Skin of body (tissue), 2 donors: ENCODE data around the gene TMEM222. TPM values are rescaled to one million over a fixed set of nuclear protein-coding genes. Genes with fewer than 3 reads are reported as not detected.
A peak's percentile ranks its signal among the peaks of the same experiment; 100 is the strongest.

Experiments used
- DNase-seq: peaks from one replicate; lab custom pipeline; 2025; lab: John Stamatoyannopoulos, UW
- total RNA-seq: library from RNA; depleted of rRNA; stranded (reverse); fragments of >200 nt; gene quantifications from one replicate; pipeline ENCODE4 v1.2.3, GENCODE V29; 2014

The TMEM222 gene
- total RNA-seq, 1 donor from 2014 or later, result 14.1 TPM

- no peak for DNase-seq
These were observed 14.8 kb upstream of the TMEM222 start for GRCh38 chr1:27306892-27307761.

DNA sequence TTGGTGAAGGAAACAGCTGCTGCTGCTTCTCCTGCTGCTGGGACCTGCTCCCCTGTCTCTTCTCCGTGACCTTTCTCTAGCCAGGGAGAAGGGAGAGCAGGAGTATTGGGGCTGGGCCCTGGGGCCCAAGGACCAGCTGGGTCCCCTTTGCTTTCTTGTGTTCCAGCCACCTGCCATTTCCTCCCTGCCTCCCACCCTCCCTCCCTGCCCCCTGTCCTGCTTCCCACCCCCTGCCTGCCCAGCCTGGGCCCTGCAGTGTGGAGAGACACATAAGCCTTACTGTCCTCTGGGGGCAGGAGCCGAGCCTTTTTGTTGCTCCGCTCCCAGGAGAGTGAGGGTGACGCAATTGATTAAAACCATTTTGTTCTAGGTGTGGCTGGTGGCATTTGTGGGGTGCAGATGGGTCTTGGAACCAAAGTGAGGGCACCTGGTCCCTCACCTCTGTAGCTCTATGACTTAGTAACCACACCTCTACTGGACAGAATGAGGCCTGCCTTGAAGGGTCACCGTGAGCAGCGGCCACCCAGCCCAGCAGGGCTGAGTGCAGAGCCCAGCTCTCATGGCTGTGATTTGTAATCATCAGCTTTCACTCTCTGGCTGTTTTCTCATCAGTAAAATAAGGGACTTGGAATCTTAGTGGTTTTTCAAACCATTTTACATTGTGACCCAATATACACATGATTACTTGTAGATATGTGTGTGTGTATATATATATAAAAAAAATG, 13.9 kb upstream of the TMEM222 start:
- DNase-seq, result no peak

- no peak for DNase-seq
These were observed 7.8 kb upstream of the TMEM222 start for GRCh38 chr1:27314169-27314568.

- DNase-seq, result no peak
These were observed 7.2 kb upstream of the TMEM222 start for GRCh38 chr1:27314737-27315136.

- DNase-seq, result no peak
These were observed 5.1 kb upstream of the TMEM222 start for GRCh38 chr1:27316860-27317259.

- no peak for DNase-seq
These were observed 3.8 kb upstream of the TMEM222 start for GRCh38 chr1:27318136-27318535.

- DNase-seq, result peak; percentile 16
These were observed 3.4 kb upstream of the TMEM222 start for GRCh38 chr1:27318596-27318995.

DNA sequence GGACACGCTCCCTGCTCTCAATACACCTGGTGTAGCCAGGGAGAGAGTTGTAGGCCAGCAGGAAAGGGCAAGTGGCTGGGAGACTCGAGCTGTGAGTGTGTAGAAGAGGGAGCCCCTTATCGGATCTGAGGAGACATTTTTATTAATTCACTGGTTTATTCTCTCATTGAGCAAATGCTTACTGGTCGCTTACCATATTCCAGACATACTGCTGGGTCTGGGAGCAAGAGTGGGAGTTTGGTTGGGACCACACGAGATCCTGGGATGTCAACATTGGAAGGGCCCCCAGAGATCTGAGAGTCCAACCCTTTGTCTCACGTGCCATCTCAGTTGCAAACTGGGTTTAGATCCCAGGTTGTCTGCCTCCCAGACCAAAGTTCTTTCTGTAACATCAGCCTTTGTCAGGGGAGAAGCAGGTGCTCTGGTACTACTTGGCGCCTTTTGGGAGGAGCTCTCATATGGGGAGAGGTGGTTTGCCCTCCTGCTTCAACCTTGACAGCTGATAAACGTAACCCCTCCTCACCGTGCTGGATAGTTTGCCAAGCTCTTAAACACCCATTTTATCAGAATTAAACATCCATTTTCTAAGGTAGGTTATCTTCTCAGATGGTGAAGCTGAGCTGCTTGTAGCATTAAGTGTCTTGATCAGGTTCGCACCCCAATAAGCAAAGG, 742 bp downstream of the TMEM222 start:
- no peak for DNase-seq

DNA sequence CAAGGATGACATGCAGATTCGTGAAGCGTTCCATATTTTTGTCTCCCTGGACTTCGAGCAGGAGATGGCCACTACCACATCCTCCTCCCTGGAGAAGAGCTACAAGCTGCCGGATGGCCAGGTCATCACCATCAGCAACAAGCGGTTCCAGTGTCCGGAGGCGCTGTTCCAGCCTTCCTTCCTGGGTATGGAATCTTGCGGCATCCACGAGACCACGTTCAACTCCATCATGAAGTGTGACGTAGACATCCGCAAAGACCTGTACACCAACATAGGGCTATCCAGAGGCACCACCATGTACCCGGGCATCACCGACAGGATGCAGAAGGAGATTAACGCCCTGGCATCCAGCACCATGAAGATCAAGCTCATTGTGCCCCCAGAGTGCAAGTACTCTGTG, 3.3 kb downstream of the TMEM222 start:
- DNase-seq, result no peak

DNA sequence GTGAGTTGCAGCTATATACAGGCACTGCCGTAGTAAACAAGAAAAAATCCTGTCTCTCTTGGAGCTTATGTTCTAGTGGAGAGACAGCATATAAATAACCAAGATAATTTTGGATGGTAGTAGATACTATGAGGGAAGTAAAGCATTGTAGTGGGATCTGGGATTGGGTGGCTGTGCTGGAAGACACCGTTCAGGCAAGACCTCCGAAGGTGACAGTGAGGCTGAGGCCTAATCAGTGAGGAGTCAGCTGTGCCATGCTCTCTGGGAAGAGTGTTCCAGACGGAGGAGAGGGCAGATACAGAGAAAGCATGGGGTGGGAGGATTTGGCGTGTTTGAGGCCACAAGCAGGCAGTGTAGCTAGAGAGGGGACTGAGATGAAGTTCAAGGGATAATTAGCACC, 6.0 kb downstream of the TMEM222 start:
- DNase-seq, result no peak

DNA sequence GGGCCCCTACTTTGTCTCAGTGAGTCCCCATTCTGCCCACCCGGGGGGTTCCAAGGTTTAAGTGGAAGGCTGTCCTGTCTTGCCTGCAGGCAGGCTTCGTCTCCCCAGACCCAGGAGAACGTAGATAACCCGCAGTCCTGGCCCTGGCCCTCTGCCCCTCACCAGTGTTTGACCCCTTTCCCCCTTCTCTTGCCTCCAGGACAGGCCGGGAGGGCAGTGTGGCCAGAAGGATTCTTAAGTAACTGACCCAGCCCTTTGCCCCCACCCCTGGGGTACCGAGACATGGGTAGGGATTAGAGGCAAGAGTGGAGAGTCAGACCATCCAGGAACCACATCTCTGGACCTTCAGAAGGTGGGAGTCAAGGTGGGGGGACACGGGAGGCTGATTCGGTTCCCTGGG, 8.8 kb downstream of the TMEM222 start:
- DNase-seq, result no peak

GRCh38 chr1:27331426-27331825, 9.5 kb downstream of the TMEM222 start:
- DNase-seq, result no peak

DNA sequence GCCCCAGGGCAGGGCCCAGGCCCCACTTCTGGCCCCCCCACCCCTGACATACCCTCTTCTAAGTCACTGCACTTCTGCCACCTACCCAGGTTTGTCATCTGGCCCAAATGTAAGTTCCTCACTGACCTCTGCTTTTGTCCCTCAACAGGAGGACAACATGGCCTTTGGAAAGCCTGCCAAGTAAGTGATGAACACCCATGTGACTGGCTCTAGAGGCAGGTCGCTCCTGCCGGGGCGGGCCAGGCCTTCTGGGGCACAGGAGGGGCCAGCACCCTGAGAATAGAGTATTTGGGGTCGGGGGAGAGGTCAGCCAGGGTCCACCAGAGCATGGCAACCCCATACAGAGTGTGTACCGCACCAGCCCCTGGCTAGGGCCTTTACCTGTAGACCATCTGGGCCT, 10.0 kb downstream of the TMEM222 start:
- no peak for DNase-seq

DNA sequence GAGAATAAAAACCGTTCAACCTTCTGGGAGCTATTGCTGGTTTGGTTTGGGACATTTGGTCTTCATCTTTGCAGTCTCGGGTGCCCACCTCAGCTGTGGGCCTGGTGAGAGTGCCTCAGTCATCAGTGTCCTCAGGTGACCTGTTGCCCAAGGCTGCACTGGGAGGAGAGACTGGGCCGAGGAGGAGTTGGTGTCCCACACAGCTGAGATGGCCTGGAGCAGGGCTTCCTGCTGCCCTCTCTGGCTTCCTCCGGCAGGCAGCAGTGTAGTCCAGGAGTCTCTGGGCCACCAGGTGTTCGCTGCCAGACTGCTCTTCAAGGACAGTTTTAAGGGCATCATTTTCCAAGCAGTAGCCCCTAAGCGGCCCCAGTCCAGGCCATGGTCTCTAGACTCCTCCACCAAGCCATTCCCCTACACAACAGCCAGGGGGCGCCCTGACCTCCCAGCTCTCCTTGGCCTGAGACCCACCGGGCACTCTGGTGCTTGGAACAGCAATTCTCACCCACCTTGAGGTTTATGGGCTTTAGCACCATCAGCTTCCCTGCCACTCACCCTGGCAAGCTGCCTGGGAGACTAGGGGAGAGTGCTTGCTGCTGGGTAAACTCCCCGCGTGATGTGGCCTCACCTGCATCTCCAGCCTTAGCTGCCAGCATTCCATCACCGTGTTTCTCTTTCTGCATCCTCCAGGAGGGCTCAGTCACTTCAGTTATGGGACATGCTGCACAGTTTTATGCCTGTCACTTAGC, 10.7 kb downstream of the TMEM222 start:
- no peak for DNase-seq

GRCh38 chr1:27333717-27334279, 11.8 kb downstream of the TMEM222 start:
- no peak for DNase-seq

DNA sequence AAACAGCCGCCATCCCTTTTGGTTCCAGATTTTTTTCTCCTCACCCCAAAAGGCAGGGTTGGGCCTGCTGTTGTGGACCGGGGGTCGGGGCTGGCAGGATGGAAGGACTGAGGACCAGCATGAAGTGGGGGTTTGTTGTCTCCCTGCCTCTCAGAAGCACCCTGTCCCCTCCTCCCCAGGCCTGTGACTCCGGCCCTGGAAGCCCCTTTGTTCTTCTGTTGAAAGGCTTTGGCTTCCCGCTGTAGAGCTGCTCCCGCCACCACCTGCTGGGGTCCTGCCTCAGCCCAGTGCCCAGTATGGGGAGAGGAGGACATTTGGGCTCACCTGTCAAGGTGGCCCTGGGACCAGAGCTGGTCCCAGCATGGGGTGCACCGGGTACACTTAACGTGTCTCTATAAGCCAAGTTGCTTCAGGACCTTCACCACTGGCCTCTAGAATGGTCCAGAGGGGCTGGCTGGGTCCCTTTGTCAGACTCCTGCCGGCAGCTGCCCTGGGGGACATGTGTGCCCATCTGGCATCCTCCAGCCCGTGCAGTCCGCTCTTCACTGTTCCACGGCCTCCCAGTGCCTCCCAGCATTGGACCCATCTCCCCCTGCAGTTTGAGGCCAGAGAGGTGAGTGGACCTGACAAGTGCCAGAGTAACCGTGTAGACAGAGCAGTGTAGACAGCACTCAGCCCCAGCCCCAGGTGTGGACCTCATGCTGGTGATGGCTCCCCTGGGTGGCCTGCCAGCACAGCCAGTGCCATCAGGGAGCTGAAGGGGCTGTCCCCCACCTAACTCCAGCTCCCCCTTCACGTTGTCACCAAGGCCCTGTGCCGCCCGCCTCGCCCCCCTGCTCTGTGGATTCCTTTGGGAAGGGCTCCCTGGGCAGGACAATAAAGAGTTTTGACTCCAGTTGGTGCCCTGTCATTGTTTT, 13.8 kb downstream of the TMEM222 start:
- no peak for DNase-seq

GRCh38 chr1:27336756-27337155, 14.8 kb downstream of the TMEM222 start:
- no peak for DNase-seq

- DNase-seq, result no peak
These were observed 16.8 kb downstream of the TMEM222 start for GRCh38 chr1:27338751-27339150.

DNA sequence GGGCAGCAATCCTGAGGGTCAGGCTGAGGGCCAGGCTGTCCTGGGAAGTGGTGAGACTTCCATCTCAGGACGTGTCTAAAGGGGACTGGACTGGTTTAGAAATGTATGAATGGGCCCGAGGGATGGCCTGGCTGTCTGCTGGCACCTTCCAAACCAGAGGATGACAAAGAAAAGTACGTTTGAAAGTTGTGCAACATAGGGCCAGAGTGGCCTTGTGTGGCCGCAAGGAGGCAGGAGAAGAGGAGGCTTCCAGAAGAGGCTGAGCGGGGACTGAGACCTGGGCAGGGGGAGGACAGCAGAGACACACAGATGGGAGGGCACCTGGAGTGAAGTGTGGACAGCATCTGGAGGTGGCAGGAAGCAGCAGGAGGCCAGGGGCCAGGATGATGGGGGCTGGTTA, 17.2 kb downstream of the TMEM222 start:
- DNase-seq, result no peak
